HG02981 (cell line): ENCODE measurements around the gene ATP7A.
"Not testable (repeated sequence)": the region's sequence is repeated elsewhere in the genome, so short reads cannot be mapped to it uniquely, and the experiment has no call there.

Source experiments
- ATAC-seq: cut with Tn5 transposase; IDR thresholded peaks from one replicate; pipeline ENCODE4 v1.9.1; 2021; ENCODE audit warnings: mild to moderate bottlenecking, moderate library complexity; ENCODE audit not compliant: unreplicated experiment

The ATP7A gene

GRCh38 chrX:77945031-77945430 is 34.5 kb downstream of the ATP7A start:
- not testable (repeated sequence) for ATAC-seq

- ATAC-seq: no peak
Observed at GRCh38 chrX:77945910-77946545, 35.5 kb downstream of the ATP7A start.

GRCh38 chrX:77946571-77946970 is 36.1 kb downstream of the ATP7A start:
- no peak for ATAC-seq

GRCh38 chrX:77949840-77950239 is 39.3 kb downstream of the ATP7A start:
- ATAC-seq: no peak

- ATAC-seq: no peak
Observed at GRCh38 chrX:77952173-77952572, 41.7 kb downstream of the ATP7A start.

GRCh38 chrX:77953302-77953701 is 42.8 kb downstream of the ATP7A start:
- no peak for ATAC-seq

- no peak for ATAC-seq
Observed at GRCh38 chrX:77953708-77954107, 43.2 kb downstream of the ATP7A start.

GRCh38 chrX:77960567-77960966 is 50.1 kb downstream of the ATP7A start:
- ATAC-seq: no peak

- ATAC-seq: no peak
Observed at GRCh38 chrX:77961063-77961462, 50.6 kb downstream of the ATP7A start.

GRCh38 chrX:77962068-77962902 is 51.8 kb downstream of the ATP7A start:
- ATAC-seq: no peak

- ATAC-seq: no peak
Observed at GRCh38 chrX:77966361-77966760, 55.9 kb downstream of the ATP7A start.

GRCh38 chrX:77967631-77968030 is 57.1 kb downstream of the ATP7A start:
- ATAC-seq: no peak

GRCh38 chrX:77969538-77969937 is 59.0 kb downstream of the ATP7A start, which contains the start of gene PGAM4:
Gene PGAM4 (minus strand): TSS chrX:77969638. CDS start chrX:77969638, 0 bp downstream.
- no peak for ATAC-seq

GRCh38 chrX:77975755-77976154 is 65.3 kb downstream of the ATP7A start:
- no peak for ATAC-seq

GRCh38 chrX:77977095-77977494 is 66.6 kb downstream of the ATP7A start:
- ATAC-seq: no peak

GRCh38 chrX:77977518-77977917 is 67.0 kb downstream of the ATP7A start:
- ATAC-seq: no peak

GRCh38 chrX:77979870-77980269 is 69.4 kb downstream of the ATP7A start:
- no peak for ATAC-seq

- no peak for ATAC-seq
Observed at GRCh38 chrX:78011846-78012245, 101.4 kb downstream of the ATP7A start.

GRCh38 chrX:78019586-78020483 is 109.3 kb downstream of the ATP7A start:
- ATAC-seq: no peak

GRCh38 chrX:78024349-78025059 is 114.0 kb downstream of the ATP7A start:
- ATAC-seq: no peak

- no peak for ATAC-seq
Observed at GRCh38 chrX:78027798-78028197, 117.3 kb downstream of the ATP7A start.
